OCI-LY1 (cell line): Measurements from ENCODE around the gene SPATA18.
A peak's percentile ranks its signal among the peaks of the same experiment; 100 is the strongest.

Source experiments
- H2AFZ ChIP-seq: fragments of 200-600 bp; sonication (generic), shearing (Covaris generic); 2 replicates; pipeline ENCODE4 v1.6.0; 2014; ENCODE audit warnings: antibody characterized with exemption, mild to moderate bottlenecking, low read length
- H3F3A ChIP-seq: fragments of 200-600 bp; sonication (generic), shearing (Covaris generic); 2 replicates; pipeline ENCODE4 v1.6.0; 2014; ENCODE audit warnings: mild to moderate bottlenecking, antibody characterized with exemption, low read length, moderate library complexity; ENCODE audit not compliant: insufficient read depth
- H3K27ac ChIP-seq: fragments of 200-600 bp; sonication (generic); 2 replicates; pipeline ENCODE4 v1.5.1; 2014; ENCODE audit warnings: low read length, mixed run types, mild to moderate bottlenecking, low read depth; ENCODE audit not compliant: poor library complexity, severe bottlenecking
- H3K27me3 ChIP-seq: fragments of 200-600 bp; sonication (generic); 2 replicates; pipeline ENCODE4 v1.6.0; 2014; ENCODE audit warnings: antibody characterized with exemption, mild to moderate bottlenecking, low read length, moderate library complexity; ENCODE audit not compliant: insufficient read depth
- H3K36me3 ChIP-seq: fragments of 200-600 bp; sonication (generic); 2 replicates; pipeline ENCODE4 v1.6.1; 2014; ENCODE audit warnings: mild to moderate bottlenecking, antibody characterized with exemption, low read length, moderate library complexity, mixed read lengths; ENCODE audit not compliant: insufficient read depth
- H3K4me1 ChIP-seq: fragments of 200-600 bp; sonication (generic); 2 replicates; pipeline ENCODE4 v1.5.1; 2014; ENCODE audit warnings: mild to moderate bottlenecking, low read length, moderate library complexity; ENCODE audit not compliant: insufficient read depth, severe bottlenecking
- H3K4me2 ChIP-seq: fragments of 200-600 bp; sonication (generic), shearing (Covaris generic); 2 replicates; pipeline ENCODE4 v1.6.1; 2014; ENCODE audit warnings: low read length
- H3K4me3 ChIP-seq: fragments of 200-600 bp; sonication (generic); 2 replicates; pipeline ENCODE4 v1.5.1; 2014; ENCODE audit warnings: low read length, low read depth, mild to moderate bottlenecking, mixed read lengths; ENCODE audit not compliant: poor library complexity, severe bottlenecking
- H3K79me2 ChIP-seq: fragments of 200-600 bp; shearing (Covaris generic); 2 replicates; pipeline ENCODE4 v1.6.1; 2016; ENCODE audit warnings: mixed run types, low read length, mixed read lengths; ENCODE audit not compliant: insufficient read depth
- H3K9ac ChIP-seq: fragments of 200-600 bp; sonication (generic), shearing (Covaris generic); 2 replicates; pipeline ENCODE4 v1.6.1; 2014; ENCODE audit warnings: mild to moderate bottlenecking, low read length, mixed read lengths
- H3K9me2 ChIP-seq: fragments of 200-600 bp; sonication (generic), shearing (Covaris generic); 2 replicates; pipeline ENCODE4 v1.6.1; 2014; ENCODE audit warnings: low read depth, mild to moderate bottlenecking, low read length, mixed read lengths
- H3K9me3 ChIP-seq: fragments of 200-600 bp; shearing (Covaris generic); 2 replicates; pipeline ENCODE4 v1.6.1; 2014; ENCODE audit warnings: low read length, mixed read lengths
- H4K20me1 ChIP-seq: fragments of 200-600 bp; sonication (generic), shearing (Covaris generic); 2 replicates; pipeline ENCODE4 v1.6.0; 2016; ENCODE audit warnings: mild to moderate bottlenecking, low read length; ENCODE audit not compliant: insufficient read depth
- CTCF ChIP-seq: fragments of 200-600 bp; sonication (generic), shearing (Covaris generic); IDR thresholded peaks from 2 replicates; pipeline ENCODE4 v1.5.1; 2017; ENCODE audit warnings: mild to moderate bottlenecking, antibody characterized with exemption, low read length, moderate library complexity, mixed read lengths
- EZH2 ChIP-seq: fragments of 200-600 bp; sonication (generic), shearing (Covaris generic); IDR thresholded peaks from 2 replicates; pipeline ENCODE4 v1.8.0; 2017; ENCODE audit warnings: borderline replicate concordance, mixed run types, mild to moderate bottlenecking, antibody characterized with exemption, low read length, moderate library complexity, mixed read lengths

SPATA18 gene

GRCh38 chr4:52045028-52045427 lies 6.1 kb upstream of the SPATA18 start:
- no peaks in the 10 kb centered on the region for H3K9me3 ChIP-seq
- no peak overlapping the region for H3K4me3 ChIP-seq
- TF ChIP-seq CTCF (no peak), EZH2 (no peak)
- H3K9me2 ChIP-seq, result no peaks in the 10 kb centered on the region
- no peaks in the 10 kb centered on the region for H3K36me3 ChIP-seq
- H3K9ac ChIP-seq, result no peak overlapping the region
- H4K20me1 ChIP-seq, result no peaks in the 10 kb centered on the region
- H3F3A ChIP-seq, result no peaks in the 10 kb centered on the region
- H3K79me2 ChIP-seq, result no peaks in the 10 kb centered on the region
- H3K4me1 ChIP-seq, result no peaks in the 10 kb centered on the region
- H3K27ac ChIP-seq, result no peak overlapping the region
- no peaks in the 10 kb centered on the region for H3K27me3 ChIP-seq
- H3K4me2 ChIP-seq, result no peak overlapping the region
- no peak overlapping the region for H2AFZ ChIP-seq

GRCh38 chr4:52049266-52049665 lies 1.8 kb upstream of the SPATA18 start:
- Histone ChIP-seq H3K9me2 (no peaks in the 10 kb centered on the region), H3K27ac (no peak overlapping the region), H3K4me2 (no peak overlapping the region), H3K4me3 (no peak overlapping the region), H3K4me1 (peaks cover 7% of the 10 kb centered on the region), H3K27me3 (0 out of 2 replicates have a peak, but pooled peaks cover 6% of the 10 kb centered on the region), H3K9ac (no peak overlapping the region), H3K36me3 (no peaks in the 10 kb centered on the region), H3K79me2 (no peaks in the 10 kb centered on the region), H2AFZ (no peak overlapping the region), H3F3A (no peaks in the 10 kb centered on the region), H4K20me1 (no peaks in the 10 kb centered on the region), H3K9me3 (no peaks in the 10 kb centered on the region)
- no peak for TF ChIP-seq CTCF

DNA sequence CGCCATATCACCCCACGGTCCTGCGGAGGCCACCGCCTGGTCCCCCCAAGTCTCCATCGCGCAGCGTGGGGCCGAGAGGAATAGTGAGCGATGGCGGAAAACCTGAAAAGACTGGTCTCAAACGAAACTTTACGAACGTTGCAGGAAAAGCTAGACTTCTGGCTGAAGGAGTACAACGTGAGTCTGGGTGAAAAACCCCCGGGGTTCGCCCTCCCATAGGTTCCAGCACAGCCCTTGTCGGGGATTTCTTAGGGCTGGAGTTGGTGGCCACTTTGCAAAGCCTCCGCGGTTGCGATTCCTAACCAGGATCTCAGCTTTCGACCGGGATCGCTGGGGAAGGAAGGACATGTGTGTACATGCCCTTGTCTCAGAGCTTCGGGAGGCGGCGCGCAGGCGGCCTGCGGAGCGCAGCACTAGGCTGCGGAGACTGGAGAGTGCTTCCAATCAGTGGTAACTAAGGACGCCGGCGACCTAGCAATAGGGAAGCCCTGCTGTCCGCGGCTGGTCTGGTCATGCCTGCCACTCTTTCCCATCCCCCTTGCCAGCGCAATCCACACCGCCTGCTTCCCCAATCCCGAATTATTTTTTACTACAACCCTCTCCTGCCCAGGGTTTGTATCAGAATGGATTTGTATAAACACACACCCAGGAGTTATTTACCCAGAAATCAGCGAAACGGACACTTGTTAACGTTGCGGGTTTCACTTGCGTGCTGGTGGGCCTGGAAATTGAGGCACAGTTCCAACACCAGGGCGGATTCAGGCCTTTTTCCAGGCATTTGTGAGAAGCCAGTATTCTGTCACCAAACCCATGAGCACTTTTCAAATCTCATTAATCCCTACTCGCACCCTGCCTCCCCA lies 741 bp downstream of the SPATA18 start:
- H4K20me1 ChIP-seq, result no peaks in the 10 kb centered on the region
- no peak overlapping the region for H3K9ac ChIP-seq
- H3K4me3 ChIP-seq, result no peak overlapping the region
- no peaks in the 10 kb centered on the region for H3K9me2 ChIP-seq
- no peaks in the 10 kb centered on the region for H3K79me2 ChIP-seq
- H3K9me3 ChIP-seq, result no peaks in the 10 kb centered on the region
- H3K27ac ChIP-seq, result no peak overlapping the region
- H2AFZ ChIP-seq, result no peak overlapping the region
- peak overlapping the region; percentile 12; the same call in 1 of the 2 replicates for H3K4me2 ChIP-seq
- peaks cover 7% of the 10 kb centered on the region for H3K4me1 ChIP-seq
- TF ChIP-seq EZH2, result no peak
- TF ChIP-seq CTCF, result no peak
- 0 out of 2 replicates have a peak, but pooled peaks cover 6% of the 10 kb centered on the region for H3K27me3 ChIP-seq
- no peaks in the 10 kb centered on the region for H3K36me3 ChIP-seq
- H3F3A ChIP-seq, result no peaks in the 10 kb centered on the region
